ENCODE data around the gene NUDT14. TPM values are rescaled to one million over a fixed set of nuclear protein-coding genes. Genes with fewer than 3 reads are reported as not detected.

Gene NUDT14
- total RNA-seq, 6 donors from 2014 or later: 17.9 to 87.5 (median 54.9) TPM

- Histone ChIP-seq H3K4me3 (no peak overlapping the region), H3K27ac (no peak overlapping the region), H3K9me3 (no peaks in the 10 kb centered on the region), H3K36me3 (peaks cover 0 to 18% (median 8%) of the 10 kb centered on the region in 4 donors), H3K27me3 (no peaks in the 10 kb centered on the region), H3K4me1 (peaks cover 0 to 26% (median 4%) of the 10 kb centered on the region in 4 donors)
- no peak for ATAC-seq (ENCODE audit: low FRiP score in 2 of 2)
- DNase-seq: peak in 1 of 2 donors; percentile 79
- 92% methylated on average over 11 to 24 of the region's 24 CpGs for WGBS, 2 donors
- TF ChIP-seq POLR2A (IDR thresholded peaks at IDR 0.05) (no peak), CTCF (IDR thresholded peaks at IDR 0.05) (no peak), EP300 (IDR thresholded peaks at IDR 0.05) (no peak), POLR2AphosphoS5 (IDR thresholded peaks at IDR 0.05) (no peak)
Measured at GRCh38 chr14:105155071-105155651, 26.0 kb downstream of the NUDT14 start.

- Histone ChIP-seq H3K9me3 (no peaks in the 10 kb centered on the region), H3K36me3 (peaks cover 0 to 20% (median 8%) of the 10 kb centered on the region in 4 donors), H3K27ac (peak overlapping the region in 3 of 4 donors; percentile 24 to 69 (median 57)), H3K4me1 (peaks cover 0 to 26% (median 4%) of the 10 kb centered on the region in 4 donors), H3K27me3 (no peaks in the 10 kb centered on the region), H3K4me3 (no peak overlapping the region)
- WGBS, 2 donors: 75 to 76% methylated on average over 8 to 12 of the region's 12 CpGs
- TF ChIP-seq EP300 (IDR thresholded peaks at IDR 0.05) (no peak), POLR2A (IDR thresholded peaks at IDR 0.05) (no peak), POLR2AphosphoS5 (IDR thresholded peaks at IDR 0.05) (no peak), CTCF (IDR thresholded peaks at IDR 0.05) (no peak)
- peak in 1 of 2 donors; percentile 74 for DNase-seq
- ATAC-seq (ENCODE audit: low FRiP score in 2 of 2): no peak
Measured at GRCh38 chr14:105154476-105154871, 26.6 kb downstream of the NUDT14 start.

GRCh38 chr14:105153739-105154475 lies 27.2 kb downstream of the NUDT14 start:
- H3K36me3 ChIP-seq: peaks cover 0 to 21% (median 9%) of the 10 kb centered on the region in 4 donors
- DNase-seq: peak in 1 of 2 donors; percentile 72
- no peaks in the 10 kb centered on the region for H3K27me3 ChIP-seq
- TF ChIP-seq EP300 (IDR thresholded peaks at IDR 0.05): no peak
- TF ChIP-seq POLR2AphosphoS5 (IDR thresholded peaks at IDR 0.05): no peak
- TF ChIP-seq CTCF (IDR thresholded peaks at IDR 0.05): no peak
- no peak for TF ChIP-seq POLR2A (IDR thresholded peaks at IDR 0.05)
- no peak overlapping the region for H3K4me3 ChIP-seq
- no peaks in the 10 kb centered on the region for H3K9me3 ChIP-seq
- WGBS, 2 donors: 91% methylated on average over 18 to 23 of the region's 26 CpGs
- H3K4me1 ChIP-seq: peaks cover 0 to 26% (median 4%) of the 10 kb centered on the region in 4 donors
- ATAC-seq (ENCODE audit: low FRiP score in 2 of 2): no peak
- H3K27ac ChIP-seq: peak overlapping the region in 3 of 4 donors; percentile 24 to 69 (median 57)

GRCh38 chr14:105153331-105153731 lies 27.8 kb downstream of the NUDT14 start:
- H3K9me3 ChIP-seq: no peaks in the 10 kb centered on the region
- peak overlapping the region in 3 of 4 donors; percentile 24 to 69 (median 57) for H3K27ac ChIP-seq
- peaks cover 0 to 26% (median 4%) of the 10 kb centered on the region in 4 donors for H3K4me1 ChIP-seq
- 77% methylated on average over 6 to 12 of the region's 18 CpGs for WGBS, 2 donors
- ATAC-seq (ENCODE audit: low FRiP score in 2 of 2) (peak in 1 of 2 donors; percentile 50), DNase-seq (peak in 1 of 2 donors; percentile 84)
- peaks cover 0 to 27% (median 12%) of the 10 kb centered on the region in 4 donors for H3K36me3 ChIP-seq
- H3K4me3 ChIP-seq: no peak overlapping the region
- TF ChIP-seq POLR2A (IDR thresholded peaks at IDR 0.05) (no peak), CTCF (IDR thresholded peaks at IDR 0.05) (peak in 1 of 6 experiments; percentile 13), POLR2AphosphoS5 (IDR thresholded peaks at IDR 0.05) (peak; percentile 4 to 6)
- H3K27me3 ChIP-seq: no peaks in the 10 kb centered on the region
